CD4-positive, alpha-beta memory T cell (primary cell): ENCODE measurements around the gene AVL9. TPM values are rescaled to one million over a fixed set of nuclear protein-coding genes. Genes with fewer than 3 reads are reported as not detected.

Source experiments
- CTCF ChIA-PET: fragments of 350-600 bp; sonication (Branson Sonifier 250); formaldehyde crosslinking; loops from one replicate; lab custom pipeline; 2021; ENCODE audit warnings: inconsistent platforms; ENCODE audit not compliant: partially characterized antibody; lab: Charles Lee
- POLR2A ChIA-PET: fragments of 350-600 bp; sonication (Branson Sonifier 250); formaldehyde crosslinking; loops from one replicate; lab custom pipeline; 2021; ENCODE audit not compliant: partially characterized antibody; lab: Charles Lee
- DNase-seq, 5 donors: peaks; one replicate each; pipeline versions ENCODE4 v3.0.0 to v3.0.0-alpha.2; 2020 to 2022; ENCODE audit warnings: mixed read lengths in 1 of 5
- H3K27ac ChIP-seq: one replicate; pipeline ENCODE4 v1.7.0; 2013; ENCODE audit warnings: low read depth, low read length
- H3K27me3 ChIP-seq: 2 replicates; pipeline ENCODE4 v1.7.0; 2013; ENCODE audit warnings: mild to moderate bottlenecking, low read length, moderate library complexity; ENCODE audit not compliant: insufficient read depth
- H3K36me3 ChIP-seq: 2 replicates; pipeline ENCODE4 v1.7.0; 2013; ENCODE audit warnings: mild to moderate bottlenecking, low read length, moderate library complexity; ENCODE audit not compliant: insufficient read depth
- H3K4me1 ChIP-seq: 2 replicates; pipeline ENCODE4 v1.7.0; 2013; ENCODE audit warnings: mild to moderate bottlenecking, low read length, moderate library complexity; ENCODE audit not compliant: insufficient read depth
- H3K4me3 ChIP-seq, 2 donors: one replicate each; pipeline ENCODE4 v1.7.0; 2013; ENCODE audit warnings: low read length in 2 of 2, mild to moderate bottlenecking in 1 of 2
- H3K9me3 ChIP-seq, 2 donors: one replicate each; pipeline ENCODE4 v1.7.0; 2013; ENCODE audit warnings: low read length in 2 of 2, control low read depth in 1 of 2; ENCODE audit not compliant: control insufficient read depth in 1 of 2
- H3K27ac Mint-ChIP-seq, 7 donors: one replicate each; pipeline ENCODE4 v1.8.0; 2020 to 2021; ENCODE audit warnings: mixed read lengths in 7 of 7, mild to moderate bottlenecking in 6 of 7, inconsistent platforms in 3 of 7, moderate library complexity in 3 of 7
- H3K27me3 Mint-ChIP-seq, 2 donors: one replicate each; pipeline ENCODE4 v1.8.0; 2020 to 2021; ENCODE audit warnings: mixed read lengths in 2 of 2
- H3K36me3 Mint-ChIP-seq, 2 donors: one replicate each; pipeline ENCODE4 v1.8.0; 2020 to 2021; ENCODE audit warnings: mixed read lengths in 2 of 2, inconsistent platforms in 1 of 2, mild to moderate bottlenecking in 1 of 2
- H3K4me1 Mint-ChIP-seq, 4 donors: one replicate each; pipeline ENCODE4 v1.8.0; 2020 to 2021; ENCODE audit warnings: mixed read lengths in 4 of 4, mild to moderate bottlenecking in 1 of 4
- H3K4me3 Mint-ChIP-seq, 8 donors: one replicate each; pipeline ENCODE4 v1.8.0; 2020 to 2021; ENCODE audit warnings: mixed read lengths in 8 of 8, mild to moderate bottlenecking in 7 of 8, moderate library complexity in 6 of 8, inconsistent platforms in 3 of 8
- H3K9me3 Mint-ChIP-seq, 8 donors: one replicate each; pipeline ENCODE4 v1.8.0; 2020 to 2021; ENCODE audit warnings: mixed read lengths in 8 of 8, mild to moderate bottlenecking in 5 of 8, inconsistent platforms in 3 of 8, moderate library complexity in 1 of 8
- intact Hi-C: fragments of 100-400 bp; cut with micrococcal nuclease; formaldehyde crosslinking; loops from one replicate; pipeline ENCODE4 v1.15.1; 2023
- polyA plus RNA-seq, 2 donors: library from polyadenylated mRNA; unstranded; fragments of 300-500 nt; fragmentation: Illumina TruSeq; gene quantifications; one replicate each; pipeline ENCODE4 v1.2.3, GENCODE V29; 2021
- total RNA-seq, 2 experiments: library from RNA; stranded (reverse); gene quantifications; one replicate each; pipeline ENCODE4 v1.2.3, GENCODE V29; 2021

Gene AVL9
- total and polyA plus RNA-seq, 4 experiments from 2014 or later: 9.0 to 40.6 (median 26.4) TPM

DNA sequence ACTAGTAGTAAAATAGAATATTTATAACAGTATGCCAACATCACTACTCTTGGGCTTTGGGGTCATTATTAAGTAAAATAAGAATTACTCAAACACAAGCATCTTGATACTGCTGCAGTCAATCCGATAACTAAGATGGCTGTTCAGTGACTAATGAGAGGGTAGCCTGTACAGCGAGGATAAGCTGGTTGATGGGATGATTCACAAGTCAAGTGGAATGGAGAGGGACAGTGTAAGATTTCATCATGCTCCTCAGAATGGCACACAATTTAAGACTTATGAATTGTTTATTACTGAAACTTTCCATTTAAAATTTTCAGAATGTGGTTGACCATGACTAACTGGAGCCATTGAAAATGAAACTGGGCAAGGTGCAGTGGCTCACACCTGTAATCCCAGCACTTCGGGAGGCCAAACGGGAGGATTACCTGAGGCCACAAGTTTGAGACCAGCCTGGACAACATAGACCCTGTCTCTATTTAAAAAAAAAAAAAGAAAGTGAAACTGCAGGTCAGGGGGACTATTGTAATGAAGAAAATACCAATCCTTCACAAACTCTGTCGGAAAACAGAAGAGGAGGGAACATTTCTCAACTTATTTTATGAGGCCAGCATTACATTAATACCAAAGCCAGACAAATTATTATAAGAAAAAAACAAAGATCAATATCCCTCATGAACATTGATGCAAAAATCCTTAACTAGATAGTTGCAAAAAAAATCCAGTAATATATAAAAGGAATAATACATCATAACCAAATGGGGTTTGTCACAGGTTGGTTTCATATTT is 11.2 kb downstream of the AVL9 start:
- ChIA-PET CTCF (no interaction called here), POLR2A (no interaction called here)
- Histone ChIP-seq H3K36me3 (no peaks in the 10 kb centered on the region), H3K4me1 (peaks cover 36% of the 10 kb centered on the region), H3K27me3 (no peaks in the 10 kb centered on the region), H3K27ac (no peak overlapping the region), H3K9me3 (no peaks in the 10 kb centered on the region), H3K4me3 (no peak overlapping the region)
- no peaks in the 10 kb centered on the region for H3K9me3 Mint-ChIP-seq
- intact Hi-C loops: no loop called here
- H3K4me3 Mint-ChIP-seq: peak overlapping the region in 7 of 8 donors; percentile 18 to 66 (median 58)
- no peak for DNase-seq
- H3K4me1 Mint-ChIP-seq: peaks cover 33 to 63% (median 49%) of the 10 kb centered on the region in 4 donors
- no peaks in the 10 kb centered on the region for H3K27me3 Mint-ChIP-seq
- H3K27ac Mint-ChIP-seq: peak overlapping the region in 3 of 7 donors; percentile 18 to 26 (median 24)
- H3K36me3 Mint-ChIP-seq: peaks cover 0 to 13% of the 10 kb centered on the region in 2 donors

DNA sequence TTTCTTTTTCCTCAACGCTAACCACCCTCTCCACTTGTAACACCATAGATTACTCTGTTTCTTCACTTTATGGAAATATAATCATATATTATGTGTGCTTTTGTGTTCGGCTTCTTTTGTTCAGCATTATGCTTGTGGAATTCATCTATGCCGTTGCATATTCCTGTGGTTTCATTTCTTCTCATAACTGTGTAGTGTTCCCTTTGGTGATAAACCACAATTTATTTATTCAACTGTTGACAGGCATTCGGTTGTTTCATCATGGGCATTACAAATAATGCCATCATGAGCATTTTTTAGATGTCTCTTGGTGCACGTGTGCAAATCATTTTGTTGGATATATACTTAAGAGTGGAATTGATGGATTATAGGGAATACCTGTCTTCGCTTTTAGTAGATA is 12.1 kb downstream of the AVL9 start:
- H3K27ac Mint-ChIP-seq: peak overlapping the region in 1 of 7 donors; percentile 26
- Histone ChIP-seq H3K4me3 (no peak overlapping the region), H3K4me1 (peaks cover 38% of the 10 kb centered on the region), H3K9me3 (no peaks in the 10 kb centered on the region), H3K27ac (no peak overlapping the region), H3K27me3 (no peaks in the 10 kb centered on the region), H3K36me3 (no peaks in the 10 kb centered on the region)
- peak overlapping the region in 1 of 8 donors; percentile 21 for H3K4me3 Mint-ChIP-seq
- H3K27me3 Mint-ChIP-seq: no peaks in the 10 kb centered on the region
- H3K4me1 Mint-ChIP-seq: peaks cover 36 to 69% (median 53%) of the 10 kb centered on the region in 4 donors
- ChIA-PET CTCF (no interaction called here), POLR2A (no interaction called here)
- peaks cover 0 to 17% of the 10 kb centered on the region in 2 donors for H3K36me3 Mint-ChIP-seq
- DNase-seq: no peak
- H3K9me3 Mint-ChIP-seq: no peaks in the 10 kb centered on the region
- intact Hi-C loops: no loop called here

GRCh38 chr7:32511791-32512190 is 16.5 kb downstream of the AVL9 start:
- Mint-ChIP-seq H3K27ac (peak overlapping the region in 4 of 7 donors; percentile 18 to 68 (median 48)), H3K4me3 (no peak overlapping the region), H3K27me3 (no peaks in the 10 kb centered on the region), H3K4me1 (peaks cover 56 to 92% (median 71%) of the 10 kb centered on the region in 4 donors), H3K36me3 (peaks cover 12 to 38% of the 10 kb centered on the region in 2 donors), H3K9me3 (peaks cover 0 to under 1% (median 0%) of the 10 kb centered on the region in 8 donors)
- Histone ChIP-seq H3K4me3 (no peak overlapping the region), H3K9me3 (no peaks in the 10 kb centered on the region), H3K4me1 (peaks cover 42% of the 10 kb centered on the region), H3K27ac (no peak overlapping the region), H3K27me3 (no peaks in the 10 kb centered on the region), H3K36me3 (no peaks in the 10 kb centered on the region)
- CTCF ChIA-PET: no interaction called here
- intact Hi-C loops: no loop called here
- no peak for DNase-seq
- POLR2A ChIA-PET: no interaction called here

DNA sequence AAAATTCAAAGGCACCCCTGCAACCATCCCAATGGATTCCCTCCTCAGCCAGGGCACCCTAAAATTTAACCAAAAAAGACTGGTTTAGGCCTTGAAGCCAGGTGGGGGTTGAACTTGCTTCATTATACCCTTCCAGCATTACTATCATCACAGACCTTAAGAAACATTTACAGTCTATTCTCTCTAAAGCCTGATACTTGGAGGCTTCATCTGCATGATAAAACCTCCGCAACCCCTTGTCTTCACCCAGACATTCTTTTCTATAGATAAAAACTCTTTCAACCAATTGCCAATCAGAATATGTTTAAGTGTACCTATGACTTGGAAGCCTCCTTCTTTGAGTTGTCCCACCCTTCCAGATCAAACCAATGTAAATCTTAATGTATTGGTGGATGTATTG is 17.9 kb downstream of the AVL9 start:
- Histone ChIP-seq H3K4me1 (peaks cover 29% of the 10 kb centered on the region), H3K4me3 (no peak overlapping the region), H3K27ac (no peak overlapping the region), H3K27me3 (no peaks in the 10 kb centered on the region), H3K36me3 (no peaks in the 10 kb centered on the region), H3K9me3 (no peaks in the 10 kb centered on the region)
- Mint-ChIP-seq H3K36me3 (peaks cover 20 to 38% of the 10 kb centered on the region in 2 donors), H3K4me3 (peak overlapping the region in 1 of 8 donors; percentile 20), H3K9me3 (peaks cover 0 to 5% (median 4%) of the 10 kb centered on the region in 8 donors), H3K27ac (peak overlapping the region in 1 of 7 donors; percentile 13), H3K4me1 (peaks cover 47 to 82% (median 64%) of the 10 kb centered on the region in 4 donors), H3K27me3 (no peaks in the 10 kb centered on the region)
- ChIA-PET POLR2A (no interaction called here), CTCF (no interaction called here)
- intact Hi-C loops: no loop called here
- no peak for DNase-seq

DNA sequence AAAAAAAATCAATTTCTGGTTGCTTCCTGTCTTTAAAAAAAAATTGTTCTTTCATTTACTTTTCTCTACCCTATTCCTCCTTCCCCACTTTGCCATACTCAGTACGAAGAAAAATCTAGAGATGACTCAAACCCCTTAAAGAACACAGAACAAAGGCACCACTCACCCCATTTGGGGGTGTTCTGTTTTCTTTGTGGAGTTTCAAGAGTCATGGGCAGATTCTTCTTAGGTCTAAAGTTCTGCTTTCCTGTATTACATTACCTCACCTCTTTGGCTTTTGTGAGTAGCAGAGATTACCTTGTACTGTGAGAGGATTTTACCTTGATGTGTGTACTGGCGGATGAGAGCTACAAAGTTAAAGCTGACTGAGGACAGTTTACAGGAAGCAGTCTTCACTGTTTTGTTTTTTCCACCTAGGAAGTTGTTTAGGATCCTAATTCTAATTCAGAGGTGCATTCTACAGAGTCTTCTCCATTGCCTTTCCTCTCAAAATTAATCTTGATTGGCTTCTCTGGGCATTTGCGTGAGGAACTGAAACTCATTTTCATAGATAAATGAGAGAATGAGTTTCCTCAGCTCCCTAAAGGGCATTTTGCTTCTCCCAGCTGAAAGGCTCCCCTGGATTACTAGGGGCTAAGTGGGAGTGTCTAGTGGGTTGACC is 20.7 kb downstream of the AVL9 start:
- no peak for DNase-seq
- Histone ChIP-seq H3K36me3 (no peaks in the 10 kb centered on the region), H3K27ac (no peak overlapping the region), H3K9me3 (peaks cover 0 to 3% of the 10 kb centered on the region in 2 donors), H3K27me3 (no peaks in the 10 kb centered on the region), H3K4me1 (peaks cover 29% of the 10 kb centered on the region), H3K4me3 (no peak overlapping the region)
- Mint-ChIP-seq H3K4me1 (peaks cover 53 to 69% (median 59%) of the 10 kb centered on the region in 4 donors), H3K27ac (peak overlapping the region in 6 of 7 donors; percentile 24 to 86 (median 56)), H3K36me3 (peaks cover 35 to 54% of the 10 kb centered on the region in 2 donors), H3K9me3 (peaks cover 2 to 11% (median 7%) of the 10 kb centered on the region in 8 donors), H3K27me3 (no peaks in the 10 kb centered on the region), H3K4me3 (peak overlapping the region in 4 of 8 donors; percentile 4 to 66 (median 42))
- ChIA-PET POLR2A (no interaction called here), CTCF (no interaction called here)
- intact Hi-C loops: no loop called here

DNA sequence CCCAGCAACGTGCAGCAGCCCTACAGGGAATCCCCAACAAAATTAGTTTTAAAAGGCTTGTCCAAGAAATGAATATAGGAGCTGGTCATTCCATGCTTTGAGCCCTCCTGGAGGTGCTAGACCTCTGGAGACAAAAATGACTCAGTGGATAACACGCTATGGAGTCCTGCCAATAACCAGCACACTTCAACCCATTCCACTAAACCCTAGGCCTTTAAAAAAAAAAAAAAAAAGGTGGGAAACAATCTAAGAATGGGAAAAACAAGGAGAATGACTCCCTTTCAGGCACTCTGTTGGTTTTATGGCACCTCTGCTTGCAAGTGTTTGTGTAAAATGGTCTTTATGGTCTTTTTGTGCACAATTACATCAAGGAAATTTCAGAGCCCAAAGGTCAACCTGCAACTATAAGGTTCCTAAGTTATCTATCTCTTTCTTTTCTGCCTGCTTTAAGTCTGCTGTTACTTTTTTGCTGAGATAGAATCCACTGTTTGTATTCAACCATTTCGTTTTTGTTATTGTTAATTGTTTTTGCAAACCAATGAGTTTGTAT is 21.3 kb downstream of the AVL9 start:
- POLR2A ChIA-PET: no interaction called here
- intact Hi-C loops: no loop called here
- Histone ChIP-seq H3K27ac (no peak overlapping the region), H3K27me3 (no peaks in the 10 kb centered on the region), H3K9me3 (peaks cover 0 to 3% of the 10 kb centered on the region in 2 donors), H3K4me1 (peaks cover 26% of the 10 kb centered on the region), H3K36me3 (no peaks in the 10 kb centered on the region), H3K4me3 (no peak overlapping the region)
- Mint-ChIP-seq H3K36me3 (peaks cover 41 to 55% of the 10 kb centered on the region in 2 donors), H3K27ac (peak overlapping the region in 1 of 7 donors; percentile 54), H3K27me3 (no peaks in the 10 kb centered on the region), H3K4me1 (peaks cover 52 to 69% (median 56%) of the 10 kb centered on the region in 4 donors), H3K9me3 (peaks cover 2 to 11% (median 7%) of the 10 kb centered on the region in 8 donors), H3K4me3 (no peak overlapping the region)
- no peak for DNase-seq
- CTCF ChIA-PET: interaction anchor here (0.5 kb wide), 1 partner anchor 20 kb away, joined by 3 read pairs; no protein-coding TSS in a partner anchor
